HepG2 (cell line): ENCODE data around the gene DDRGK1. TPM values are rescaled to one million over a fixed set of nuclear protein-coding genes. Genes with fewer than 3 reads are reported as not detected.

Experiments used
- ATF7-NPFF ChIP-seq: sonication (generic); formaldehyde crosslinking; IDR thresholded peaks from 2 replicates; pipeline ENCODE4 v1.8.1; 2023; ENCODE audit warnings: mild to moderate bottlenecking, low read depth, missing genetic modification reagents, moderate library complexity
- BRD4 ChIP-seq: sonication (generic); formaldehyde crosslinking; IDR thresholded peaks from 2 replicates; pipeline ENCODE4 v1.4.0; 2020; ENCODE audit warnings: missing genetic modification reagents
- HIVEP1 ChIP-seq: sonication (generic); formaldehyde crosslinking; IDR thresholded peaks from 2 replicates; pipeline ENCODE4 v1.4.0; 2020; ENCODE audit warnings: mild to moderate bottlenecking, missing genetic modification reagents
- HMG20A ChIP-seq: IDR thresholded peaks from 2 replicates; pipeline ENCODE4 v1.6.1; 2016; ENCODE audit warnings: borderline replicate concordance
- IKZF4 ChIP-seq: sonication (generic); formaldehyde crosslinking; IDR thresholded peaks from 2 replicates; pipeline ENCODE4 v1.5.1; 2020; ENCODE audit warnings: borderline replicate concordance, mild to moderate bottlenecking, low read depth, missing genetic modification reagents; ENCODE audit errors: not compliant biosample characterization
- KMT2A ChIP-seq: sonication (generic); formaldehyde crosslinking; IDR thresholded peaks from 2 replicates; pipeline ENCODE4 v1.4.0; 2020; ENCODE audit warnings: missing genetic modification reagents
- MATR3 ChIP-seq: sonication (generic); formaldehyde crosslinking; IDR thresholded peaks from 2 replicates; pipeline ENCODE4 v1.4.0; 2020; ENCODE audit warnings: missing genetic modification reagents
- RAD21 ChIP-seq: fragments of 450-650 bp; formaldehyde crosslinking; IDR thresholded peaks from 2 replicates; pipeline ENCODE4 v1.5.0; 2020; ENCODE audit warnings: mild to moderate bottlenecking
- RAD51 ChIP-seq: fragments of 450-650 bp; IDR thresholded peaks from 2 replicates; pipeline ENCODE4 v1.6.1; 2016; ENCODE audit warnings: borderline replicate concordance
- SIN3B ChIP-seq: fragments of 150-350 bp; IDR thresholded peaks from 2 replicates; pipeline ENCODE4 v1.6.1; 2014; ENCODE audit warnings: low read length
- SKI ChIP-seq: fragments of 450-650 bp; IDR thresholded peaks from one replicate; pipeline ENCODE4 v1.6.1; 2018; ENCODE audit warnings: mild to moderate bottlenecking; ENCODE audit not compliant: partially characterized antibody
- SNRNP70 ChIP-seq: fragments of 200-400 bp; formaldehyde crosslinking; IDR thresholded peaks from 2 replicates; pipeline ENCODE4 v1.6.1; 2017; ENCODE audit warnings: mild to moderate bottlenecking, low read depth, low read length, moderate library complexity
- WIZ ChIP-seq: sonication (generic); formaldehyde crosslinking; IDR thresholded peaks from 2 replicates; pipeline ENCODE4 v1.5.1; 2020; ENCODE audit warnings: mild to moderate bottlenecking, missing genetic modification reagents
- ZBTB1 ChIP-seq: sonication (generic); formaldehyde crosslinking; IDR thresholded peaks from 2 replicates; pipeline ENCODE4 v1.4.0; 2020; ENCODE audit warnings: missing genetic modification reagents, borderline replicate concordance
- ZBTB7A ChIP-seq: sonication (generic); formaldehyde crosslinking; IDR thresholded peaks from 2 replicates; pipeline ENCODE4 v1.8.0; 2022; ENCODE audit warnings: mild to moderate bottlenecking, missing genetic modification reagents
- ZNF235 ChIP-seq: sonication (generic); formaldehyde crosslinking; IDR thresholded peaks from 2 replicates; pipeline ENCODE4 v1.8.1; 2023; ENCODE audit warnings: mild to moderate bottlenecking, missing genetic modification reagents, borderline replicate concordance
- ZNF317 ChIP-seq: sonication (generic); formaldehyde crosslinking; IDR thresholded peaks from 2 replicates; pipeline ENCODE4 v1.5.0; 2020; ENCODE audit warnings: mild to moderate bottlenecking, missing genetic modification reagents
- ZNF34 ChIP-seq: sonication (generic); formaldehyde crosslinking; IDR thresholded peaks from 2 replicates; pipeline ENCODE4 v1.4.0; 2020; ENCODE audit warnings: mild to moderate bottlenecking, missing genetic modification reagents, borderline replicate concordance
- ZNF720 ChIP-seq: sonication (generic); formaldehyde crosslinking; IDR thresholded peaks from 2 replicates; pipeline ENCODE4 v1.4.0; 2020; ENCODE audit warnings: missing genetic modification reagents
- ZNF839 ChIP-seq: sonication (generic); formaldehyde crosslinking; IDR thresholded peaks from 2 replicates; pipeline ENCODE4 v1.4.0; 2020; ENCODE audit warnings: missing genetic modification reagents, mild to moderate bottlenecking, borderline replicate concordance
- ZSCAN30 ChIP-seq: sonication (generic); formaldehyde crosslinking; IDR thresholded peaks from 2 replicates; pipeline ENCODE4 v1.5.0; 2020; ENCODE audit warnings: mild to moderate bottlenecking, missing genetic modification reagents
- polyA plus RNA-seq, 8 experiments: library from polyadenylated mRNA; depleted of rRNA in 3 of 8; stranded (reverse) in 7 of 8; unstranded in 1 of 8; fragments of >200 nt; fragmentation: Illumina TruSeq in 4 of 8; extraction: Trizol in 4 of 8; gene quantifications; 2 replicates each; pipeline versions ENCODE4 v1.2.1 to v1.2.3, GENCODE V29; 2011 to 2016; ENCODE audit warnings: low read depth in 4 of 8, missing spikeins in 1 of 8, mixed read lengths in 1 of 8; ENCODE audit not compliant: insufficient read depth in 1 of 8
- total RNA-seq, 5 experiments: library from RNA; depleted of rRNA; stranded (reverse); fragments of >200 nt; fragmentation: Illumina TruSeq; extraction: Trizol; gene quantifications; 2 replicates each; pipeline ENCODE4 v1.2.3, GENCODE V29; 2016; ENCODE audit warnings: low read depth in 1 of 5
- TF ChIP-seq, protein P1 (sequence below): sonication (generic); formaldehyde crosslinking; IDR thresholded peaks from 2 replicates; pipeline ENCODE4 v1.5.1; 2020; ENCODE audit warnings: mild to moderate bottlenecking, missing genetic modification reagents
- TF ChIP-seq, protein P2 (sequence below): sonication (generic); formaldehyde crosslinking; IDR thresholded peaks from 2 replicates; pipeline ENCODE4 v1.5.0; 2020; ENCODE audit warnings: missing genetic modification reagents
- TF ChIP-seq, protein P3 (sequence below): sonication (generic); formaldehyde crosslinking; IDR thresholded peaks from 2 replicates; pipeline ENCODE4 v1.4.0; 2020; ENCODE audit warnings: low read depth, mild to moderate bottlenecking, missing genetic modification reagents
- TF ChIP-seq, protein P4 (sequence below): sonication (generic); formaldehyde crosslinking; IDR thresholded peaks from 2 replicates; pipeline ENCODE4 v1.8.1; 2023; ENCODE audit warnings: mild to moderate bottlenecking, inconsistent platforms, moderate library complexity, missing genetic modification reagents, borderline replicate concordance

The DDRGK1 gene
- total and polyA plus RNA-seq, 2 of the 13 experiments (the other 11 are each of a cell fraction or from before 2014, with no cell fraction given) = 96.7 to 149 TPM

DNA sequence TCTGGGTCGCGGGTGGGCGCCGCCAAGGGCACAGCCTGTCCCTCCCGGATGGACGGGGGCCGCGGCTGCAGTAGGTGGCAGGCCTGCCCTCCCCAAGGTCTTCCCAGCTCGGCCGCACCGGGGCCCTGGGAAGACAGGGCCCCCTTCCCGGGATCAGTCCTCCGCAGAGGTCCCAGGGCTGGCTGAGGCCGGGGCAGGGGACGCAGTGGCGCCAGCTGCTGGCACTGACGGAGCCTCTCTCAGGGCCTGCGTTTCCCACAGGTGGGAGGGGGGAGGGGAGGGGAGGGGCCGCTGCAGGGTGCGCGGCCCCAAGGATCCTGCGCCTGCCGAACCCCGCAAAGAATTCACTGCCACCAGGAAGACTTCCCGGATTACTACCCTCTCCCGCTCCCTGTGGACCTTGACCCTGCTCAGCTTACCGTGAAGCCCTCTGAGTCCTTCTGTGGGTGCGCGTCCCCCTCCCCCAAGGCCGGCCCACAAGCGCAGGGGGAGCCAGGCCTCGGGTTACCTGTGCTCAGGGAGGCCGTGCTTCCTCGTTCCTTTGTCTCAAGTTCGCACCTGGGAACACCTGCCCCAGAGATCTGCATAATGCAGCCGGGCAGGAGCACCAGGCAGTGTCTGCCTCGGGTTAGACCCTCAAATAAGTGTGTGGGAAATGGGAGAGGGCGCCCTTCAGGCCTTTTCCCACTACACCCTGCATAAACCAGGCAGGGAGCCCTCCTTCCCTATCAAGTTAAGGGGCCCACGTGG, 36.2 kb downstream of the DDRGK1 start (continued):
- TF ChIP-seq, protein P1, sequence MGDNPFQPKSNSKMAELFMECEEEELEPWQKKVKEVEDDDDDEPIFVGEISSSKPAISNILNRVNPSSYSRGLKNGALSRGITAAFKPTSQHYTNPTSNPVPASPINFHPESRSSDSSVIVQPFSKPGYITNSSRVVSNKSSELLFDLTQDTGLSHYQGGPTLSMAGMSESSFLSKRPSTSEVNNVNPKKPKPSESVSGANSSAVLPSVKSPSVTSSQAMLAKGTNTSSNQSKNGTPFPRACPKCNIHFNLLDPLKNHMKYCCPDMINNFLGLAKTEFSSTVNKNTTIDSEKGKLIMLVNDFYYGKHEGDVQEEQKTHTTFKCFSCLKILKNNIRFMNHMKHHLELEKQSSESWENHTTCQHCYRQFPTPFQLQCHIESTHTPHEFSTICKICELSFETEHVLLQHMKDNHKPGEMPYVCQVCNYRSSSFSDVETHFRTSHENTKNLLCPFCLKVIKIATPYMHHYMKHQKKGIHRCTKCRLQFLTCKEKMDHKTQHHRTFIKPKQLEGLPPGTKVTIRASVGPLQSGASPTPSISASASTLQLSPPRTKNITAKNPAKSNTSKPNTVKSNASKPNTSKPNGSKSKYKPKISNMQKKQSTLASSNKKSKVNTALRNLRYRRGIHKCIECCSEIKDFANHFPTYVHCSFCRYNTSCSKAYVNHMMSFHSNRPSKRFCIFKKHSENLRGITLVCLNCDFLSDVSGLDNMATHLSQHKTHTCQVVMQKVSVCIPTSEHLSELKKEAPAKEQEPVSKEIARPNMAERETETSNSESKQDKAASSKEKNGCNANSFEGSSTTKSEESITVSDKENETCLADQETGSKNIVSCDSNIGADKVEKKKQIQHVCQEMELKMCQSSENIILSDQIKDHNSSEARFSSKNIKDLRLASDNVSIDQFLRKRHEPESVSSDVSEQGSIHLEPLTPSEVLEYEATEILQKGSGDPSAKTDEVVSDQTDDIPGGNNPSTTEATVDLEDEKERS (CRISPR knock-in tag) = peak; percentile 91; the same call in 1 of the 2 replicates
- TF ChIP-seq KMT2A (CRISPR knock-in tag) (peak; percentile 65; the same call in 1 of the 2 replicates), ZNF34 (CRISPR knock-in tag) (0 out of 2 replicates have a peak, but pooled peaks have one; percentile 44), MATR3 (no peak), ZNF235 (CRISPR knock-in tag) (peak; percentile 95; the same call in 1 of the 2 replicates), ZNF839 (no peak), HMG20A (CRISPR knock-in tag) (peak; percentile 43; the same call in 1 of the 2 replicates), IKZF4 (CRISPR knock-in tag) (peak; percentile 93), RAD51 (no peak), ZNF317 (peak; percentile 79), ZBTB1 (peak; percentile 99), RAD21 (CRISPR knock-in tag) (peak; percentile 55), ZBTB7A (CRISPR knock-in tag) (peak; percentile 94; the same call in 1 of the 2 replicates), ZSCAN30 (no peak), SNRNP70 (no peak), SIN3B (no peak), ZNF720 (CRISPR knock-in tag) (no peak), BRD4 (CRISPR knock-in tag) (peak; percentile 89), SKI (no peak), ATF7-NPFF (peak; percentile 9; the same call in 1 of the 2 replicates), HIVEP1 (CRISPR knock-in tag) (peak; percentile 85), WIZ (no peak)
- TF ChIP-seq, protein P2, sequence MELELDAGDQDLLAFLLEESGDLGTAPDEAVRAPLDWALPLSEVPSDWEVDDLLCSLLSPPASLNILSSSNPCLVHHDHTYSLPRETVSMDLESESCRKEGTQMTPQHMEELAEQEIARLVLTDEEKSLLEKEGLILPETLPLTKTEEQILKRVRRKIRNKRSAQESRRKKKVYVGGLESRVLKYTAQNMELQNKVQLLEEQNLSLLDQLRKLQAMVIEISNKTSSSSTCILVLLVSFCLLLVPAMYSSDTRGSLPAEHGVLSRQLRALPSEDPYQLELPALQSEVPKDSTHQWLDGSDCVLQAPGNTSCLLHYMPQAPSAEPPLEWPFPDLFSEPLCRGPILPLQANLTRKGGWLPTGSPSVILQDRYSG (CRISPR knock-in tag) = no peak
- TF ChIP-seq, protein P3, sequence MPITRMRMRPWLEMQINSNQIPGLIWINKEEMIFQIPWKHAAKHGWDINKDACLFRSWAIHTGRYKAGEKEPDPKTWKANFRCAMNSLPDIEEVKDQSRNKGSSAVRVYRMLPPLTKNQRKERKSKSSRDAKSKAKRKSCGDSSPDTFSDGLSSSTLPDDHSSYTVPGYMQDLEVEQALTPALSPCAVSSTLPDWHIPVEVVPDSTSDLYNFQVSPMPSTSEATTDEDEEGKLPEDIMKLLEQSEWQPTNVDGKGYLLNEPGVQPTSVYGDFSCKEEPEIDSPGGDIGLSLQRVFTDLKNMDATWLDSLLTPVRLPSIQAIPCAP = 0 out of 2 replicates have a peak, but pooled peaks have one; percentile 17
- TF ChIP-seq, protein P4, sequence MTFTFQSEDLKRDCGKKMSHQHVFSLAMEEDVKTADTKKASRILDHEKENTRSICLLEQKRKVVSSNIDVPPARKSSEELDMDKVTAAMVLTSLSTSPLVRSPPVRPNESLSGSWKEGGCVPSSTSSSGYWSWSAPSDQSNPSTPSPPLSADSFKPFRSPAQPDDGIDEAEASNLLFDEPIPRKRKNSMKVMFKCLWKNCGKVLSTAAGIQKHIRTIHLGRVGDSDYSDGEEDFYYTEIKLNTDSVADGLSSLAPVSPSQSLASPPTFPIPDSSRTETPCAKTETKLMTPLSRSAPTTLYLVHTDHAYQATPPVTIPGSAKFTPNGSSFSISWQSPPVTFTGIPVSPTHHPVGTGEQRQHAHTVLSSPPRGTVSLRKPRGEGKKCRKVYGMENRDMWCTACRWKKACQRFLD = no peak
